Measurements from ENCODE around the gene GREB1L.

The GREB1L gene

GRCh38 chr18:21484851-21485636 lies 243.0 kb downstream of the GREB1L start:
- ATAC-seq = no peak

GRCh38 chr18:21486905-21487437 lies 244.9 kb downstream of the GREB1L start:
- ATAC-seq = no peak
- H3K9me3 Mint-ChIP-seq = no peaks in the 10 kb centered on the region
- no peaks in the 10 kb centered on the region for H3K4me1 Mint-ChIP-seq
- H3K27me3 Mint-ChIP-seq = no peaks in the 10 kb centered on the region
- H3K36me3 Mint-ChIP-seq = no peaks in the 10 kb centered on the region
- H3K4me3 Mint-ChIP-seq = no peak overlapping the region
- H3K27ac Mint-ChIP-seq = no peak overlapping the region

More at GRCh38 chr18:21484851-21485636, 243.0 kb downstream of the GREB1L start:
- H3K36me3 Mint-ChIP-seq = no peaks in the 10 kb centered on the region
- no peaks in the 10 kb centered on the region for H3K9me3 Mint-ChIP-seq
- H3K4me3 Mint-ChIP-seq = no peak overlapping the region
- H3K27me3 Mint-ChIP-seq = peaks cover 9% of the 10 kb centered on the region
- no peak overlapping the region for H3K27ac Mint-ChIP-seq
- H3K4me1 Mint-ChIP-seq = no peaks in the 10 kb centered on the region

- no peaks in the 10 kb centered on the region for H3K27me3 Mint-ChIP-seq
- no peaks in the 10 kb centered on the region for H3K4me1 Mint-ChIP-seq
- H3K4me3 Mint-ChIP-seq = no peak overlapping the region
- H3K27ac Mint-ChIP-seq = no peak overlapping the region
- no peaks in the 10 kb centered on the region for H3K36me3 Mint-ChIP-seq
- H3K9me3 Mint-ChIP-seq = no peaks in the 10 kb centered on the region
- ATAC-seq = no peak
Observed at GRCh38 chr18:21489119-21489750, 247.2 kb downstream of the GREB1L start.

GRCh38 chr18:21489919-21490495 lies 248.0 kb downstream of the GREB1L start:
- Mint-ChIP-seq H3K4me1 (no peaks in the 10 kb centered on the region), H3K27me3 (no peaks in the 10 kb centered on the region), H3K4me3 (no peak overlapping the region), H3K36me3 (no peaks in the 10 kb centered on the region), H3K27ac (no peak overlapping the region), H3K9me3 (no peaks in the 10 kb centered on the region)
- no peak for ATAC-seq

- Mint-ChIP-seq H3K27ac (no peak overlapping the region), H3K9me3 (no peaks in the 10 kb centered on the region), H3K4me3 (no peak overlapping the region), H3K27me3 (no peaks in the 10 kb centered on the region), H3K4me1 (no peaks in the 10 kb centered on the region), H3K36me3 (no peaks in the 10 kb centered on the region)
- ATAC-seq = no peak
Observed at GRCh38 chr18:21490748-21491147, 248.7 kb downstream of the GREB1L start.

GRCh38 chr18:21496277-21496835 lies 254.3 kb downstream of the GREB1L start:
- no peak overlapping the region for H3K27ac Mint-ChIP-seq
- ATAC-seq = no peak
- H3K27me3 Mint-ChIP-seq = peaks cover 15% of the 10 kb centered on the region
- H3K36me3 Mint-ChIP-seq = no peaks in the 10 kb centered on the region
- no peak overlapping the region for H3K4me3 Mint-ChIP-seq
- no peaks in the 10 kb centered on the region for H3K9me3 Mint-ChIP-seq
- no peaks in the 10 kb centered on the region for H3K4me1 Mint-ChIP-seq

- Mint-ChIP-seq H3K27ac (no peak overlapping the region), H3K4me3 (no peak overlapping the region), H3K9me3 (no peaks in the 10 kb centered on the region), H3K36me3 (no peaks in the 10 kb centered on the region), H3K27me3 (peaks cover 15% of the 10 kb centered on the region), H3K4me1 (no peaks in the 10 kb centered on the region)
- ATAC-seq = no peak
Observed at GRCh38 chr18:21499997-21500396, 258.0 kb downstream of the GREB1L start.

GRCh38 chr18:21502661-21503060 lies 260.6 kb downstream of the GREB1L start:
- H3K4me3 Mint-ChIP-seq = no peak overlapping the region
- no peak for ATAC-seq
- no peaks in the 10 kb centered on the region for H3K36me3 Mint-ChIP-seq
- peaks cover 15% of the 10 kb centered on the region for H3K27me3 Mint-ChIP-seq
- H3K4me1 Mint-ChIP-seq = no peaks in the 10 kb centered on the region
- no peaks in the 10 kb centered on the region for H3K9me3 Mint-ChIP-seq
- H3K27ac Mint-ChIP-seq = no peak overlapping the region

GRCh38 chr18:21507913-21508701 lies 266.1 kb downstream of the GREB1L start:
- no peak overlapping the region for H3K27ac Mint-ChIP-seq
- H3K36me3 Mint-ChIP-seq = peaks cover 13% of the 10 kb centered on the region
- ATAC-seq = no peak
- H3K4me1 Mint-ChIP-seq = no peaks in the 10 kb centered on the region
- no peak overlapping the region for H3K4me3 Mint-ChIP-seq
- no peaks in the 10 kb centered on the region for H3K27me3 Mint-ChIP-seq
- peaks cover 6% of the 10 kb centered on the region for H3K9me3 Mint-ChIP-seq

- H3K9me3 Mint-ChIP-seq = peaks cover 6% of the 10 kb centered on the region
- H3K4me1 Mint-ChIP-seq = no peaks in the 10 kb centered on the region
- H3K27me3 Mint-ChIP-seq = no peaks in the 10 kb centered on the region
- ATAC-seq = no peak
- no peak overlapping the region for H3K27ac Mint-ChIP-seq
- H3K4me3 Mint-ChIP-seq = no peak overlapping the region
- H3K36me3 Mint-ChIP-seq = peaks cover 23% of the 10 kb centered on the region
Observed at GRCh38 chr18:21509062-21509461, 267.0 kb downstream of the GREB1L start.

GRCh38 chr18:21513292-21513691 lies 271.3 kb downstream of the GREB1L start:
- H3K36me3 Mint-ChIP-seq = peaks cover 37% of the 10 kb centered on the region
- no peaks in the 10 kb centered on the region for H3K4me1 Mint-ChIP-seq
- peaks cover 6% of the 10 kb centered on the region for H3K9me3 Mint-ChIP-seq
- H3K27me3 Mint-ChIP-seq = no peaks in the 10 kb centered on the region
- no peak overlapping the region for H3K4me3 Mint-ChIP-seq
- ATAC-seq = no peak
- no peak overlapping the region for H3K27ac Mint-ChIP-seq

GRCh38 chr18:21513741-21514140 lies 271.7 kb downstream of the GREB1L start:
- Mint-ChIP-seq H3K36me3 (peaks cover 37% of the 10 kb centered on the region), H3K9me3 (peaks cover 6% of the 10 kb centered on the region), H3K4me3 (no peak overlapping the region), H3K4me1 (no peaks in the 10 kb centered on the region), H3K27me3 (no peaks in the 10 kb centered on the region), H3K27ac (no peak overlapping the region)
- no peak for ATAC-seq

GRCh38 chr18:21522530-21522929 lies 280.5 kb downstream of the GREB1L start:
- Mint-ChIP-seq H3K36me3 (peaks cover 37% of the 10 kb centered on the region), H3K4me3 (no peak overlapping the region), H3K4me1 (no peaks in the 10 kb centered on the region), H3K27ac (no peak overlapping the region), H3K27me3 (no peaks in the 10 kb centered on the region), H3K9me3 (no peaks in the 10 kb centered on the region)
- no peak for ATAC-seq

GRCh38 chr18:21525916-21526315 lies 283.9 kb downstream of the GREB1L start:
- no peak overlapping the region for H3K27ac Mint-ChIP-seq

GRCh38 chr18:21526463-21526862 lies 284.4 kb downstream of the GREB1L start:
- Mint-ChIP-seq H3K4me1 (no peaks in the 10 kb centered on the region), H3K36me3 (peaks cover 41% of the 10 kb centered on the region), H3K27ac (no peak overlapping the region), H3K27me3 (no peaks in the 10 kb centered on the region), H3K4me3 (no peak overlapping the region), H3K9me3 (no peaks in the 10 kb centered on the region)
- ATAC-seq = no peak

More at GRCh38 chr18:21525916-21526315, 283.9 kb downstream of the GREB1L start:
- Mint-ChIP-seq H3K36me3 (peaks cover 41% of the 10 kb centered on the region), H3K4me1 (no peaks in the 10 kb centered on the region), H3K9me3 (no peaks in the 10 kb centered on the region), H3K4me3 (no peak overlapping the region), H3K27me3 (no peaks in the 10 kb centered on the region)
- ATAC-seq = no peak

Data from stimulated activated memory B cell treated with anti-CD40 and anti-IgM and Interleukin-4, amounts not matched to agents 10 μg/mL and 1 μg/mL and 100 μg/mL, for 72 hours (primary cell).